HG02642 (cell line): ENCODE measurements around the gene NFATC2.

Experiments used
- ATAC-seq: cut with Tn5 transposase; IDR thresholded peaks from one replicate; pipeline ENCODE4 v1.9.1; 2021; ENCODE audit warnings: mild to moderate bottlenecking; ENCODE audit not compliant: unreplicated experiment, poor library complexity

Gene NFATC2

DNA sequence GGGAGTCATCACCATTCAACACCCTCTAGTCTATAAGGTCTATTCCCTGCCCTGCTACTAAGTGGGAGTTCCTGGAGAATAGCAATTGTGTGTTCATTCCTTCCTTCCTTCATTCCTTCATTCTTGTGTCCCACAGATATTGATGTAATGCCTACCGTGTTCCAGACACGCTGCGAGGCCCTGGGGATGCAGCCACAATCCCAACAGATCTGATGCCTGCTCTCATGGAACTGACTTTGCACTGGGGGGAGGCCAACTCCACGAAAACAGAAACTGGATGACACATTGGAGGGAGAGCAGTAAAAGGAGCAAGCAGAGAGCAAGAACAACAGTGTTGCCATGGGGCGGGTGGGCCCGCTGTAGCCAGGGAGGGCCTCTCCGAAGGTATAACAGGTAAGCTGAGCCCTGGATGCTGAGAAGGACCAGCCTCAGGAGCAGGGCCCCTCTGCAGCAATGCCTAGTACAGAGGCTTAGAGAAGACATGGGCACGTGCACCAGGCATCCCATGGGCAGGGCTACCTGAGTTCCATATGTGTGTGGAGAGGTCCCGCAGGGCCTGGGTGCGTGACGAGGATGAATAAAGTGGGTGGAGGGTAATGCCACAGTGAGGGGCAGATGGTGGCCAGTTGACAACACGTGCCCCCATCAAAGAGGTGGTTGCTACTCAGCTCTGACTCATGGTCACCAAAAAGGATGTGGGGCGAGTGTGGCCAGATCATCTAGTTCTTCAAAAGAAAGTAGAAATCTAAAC lies 173.9 kb downstream of the NFATC2 start:
- ATAC-seq: no peak

DNA sequence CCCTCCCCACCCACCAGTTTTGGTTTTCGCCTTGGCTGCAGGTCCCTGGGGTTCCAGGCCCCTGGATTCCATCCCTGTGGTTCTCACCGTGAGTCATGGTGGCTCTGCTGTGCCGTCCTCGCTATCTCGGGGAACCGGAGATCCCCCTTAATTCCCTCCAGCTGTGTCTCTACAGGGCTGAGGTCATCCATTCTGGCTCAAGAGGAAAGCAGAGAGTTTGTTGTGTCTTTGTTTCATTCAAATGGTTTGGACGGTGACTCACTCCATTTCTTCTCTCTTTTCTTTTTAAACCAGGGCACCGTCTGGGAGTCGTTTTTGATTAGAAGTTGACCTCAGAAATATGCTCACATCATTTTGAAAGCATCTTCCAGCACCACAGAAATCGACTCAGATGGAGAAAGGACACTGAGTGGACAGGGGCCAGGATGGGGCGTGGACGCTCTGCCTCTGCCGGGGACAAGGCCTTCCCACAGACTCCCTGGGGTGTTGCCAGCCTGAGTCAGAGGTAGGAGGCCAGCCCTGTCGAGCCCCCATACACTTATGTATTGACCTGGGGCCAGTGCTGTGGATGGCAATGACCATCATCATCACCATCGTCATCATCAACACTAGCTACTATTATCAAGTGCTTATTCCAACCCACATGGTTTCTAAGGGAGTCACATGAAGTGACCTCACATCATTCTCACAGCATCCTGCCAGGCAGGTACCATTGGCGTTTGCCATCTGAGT lies 176.2 kb downstream of the NFATC2 start:
- ATAC-seq: no peak

GRCh38 chr20:51365670-51366069 lies 176.8 kb downstream of the NFATC2 start:
- no peak for ATAC-seq

- no peak for ATAC-seq
These were observed 178.7 kb downstream of the NFATC2 start for GRCh38 chr20:51363813-51364212.

- no peak for ATAC-seq
These were observed 179.1 kb downstream of the NFATC2 start for GRCh38 chr20:51363378-51363777.

- no peak for ATAC-seq
These were observed 180.3 kb downstream of the NFATC2 start for GRCh38 chr20:51362254-51362653.

GRCh38 chr20:51361258-51361657 lies 181.3 kb downstream of the NFATC2 start:
- ATAC-seq: no peak

- no peak for ATAC-seq
These were observed 181.9 kb downstream of the NFATC2 start for GRCh38 chr20:51360451-51361201.

- ATAC-seq: no peak
These were observed 182.6 kb downstream of the NFATC2 start for GRCh38 chr20:51359947-51360346.

DNA sequence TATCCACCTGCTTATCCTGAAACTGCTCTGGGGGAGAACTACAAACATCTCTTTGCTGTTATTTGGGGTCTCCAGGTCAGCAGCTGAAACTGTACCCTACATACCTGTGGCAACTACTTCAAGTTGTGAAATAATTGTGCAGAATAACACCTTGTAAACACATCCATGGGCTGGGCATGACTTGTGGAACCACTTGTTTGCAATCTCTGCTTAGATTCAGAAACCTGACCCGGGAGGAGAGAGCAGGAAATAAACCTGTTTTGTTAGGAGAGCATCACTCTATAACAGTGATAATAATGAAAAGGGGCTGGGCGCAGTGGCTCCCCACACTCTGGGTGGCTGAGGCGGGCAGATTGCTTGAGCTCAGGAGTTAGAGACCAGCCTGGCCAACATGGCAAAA lies 183.1 kb downstream of the NFATC2 start:
- ATAC-seq: no peak

- no peak for ATAC-seq
These were observed 184.3 kb downstream of the NFATC2 start for GRCh38 chr20:51358032-51358724.

DNA sequence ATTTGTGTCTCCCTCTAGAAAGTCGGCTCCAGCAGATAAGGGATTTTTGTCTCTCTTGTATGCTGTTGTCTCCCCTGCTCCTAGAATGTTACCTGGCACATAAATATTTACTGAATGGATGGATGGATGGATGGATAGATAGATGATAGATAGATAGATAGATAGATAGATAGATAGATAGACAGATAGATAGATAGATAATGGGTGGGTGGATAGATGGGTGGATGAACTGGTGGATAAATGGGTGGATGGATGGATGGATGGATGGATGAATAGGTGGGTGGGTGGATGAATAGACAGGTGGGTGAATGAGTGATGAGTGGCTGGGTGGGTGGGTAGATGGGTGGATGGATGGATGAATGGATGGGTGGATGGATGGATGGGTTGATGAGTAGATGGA lies 185.0 kb downstream of the NFATC2 start:
- ATAC-seq: no peak

GRCh38 chr20:51356871-51357270 lies 185.6 kb downstream of the NFATC2 start:
- ATAC-seq: no peak

- no peak for ATAC-seq
These were observed 187.7 kb downstream of the NFATC2 start for GRCh38 chr20:51354769-51355319.

DNA sequence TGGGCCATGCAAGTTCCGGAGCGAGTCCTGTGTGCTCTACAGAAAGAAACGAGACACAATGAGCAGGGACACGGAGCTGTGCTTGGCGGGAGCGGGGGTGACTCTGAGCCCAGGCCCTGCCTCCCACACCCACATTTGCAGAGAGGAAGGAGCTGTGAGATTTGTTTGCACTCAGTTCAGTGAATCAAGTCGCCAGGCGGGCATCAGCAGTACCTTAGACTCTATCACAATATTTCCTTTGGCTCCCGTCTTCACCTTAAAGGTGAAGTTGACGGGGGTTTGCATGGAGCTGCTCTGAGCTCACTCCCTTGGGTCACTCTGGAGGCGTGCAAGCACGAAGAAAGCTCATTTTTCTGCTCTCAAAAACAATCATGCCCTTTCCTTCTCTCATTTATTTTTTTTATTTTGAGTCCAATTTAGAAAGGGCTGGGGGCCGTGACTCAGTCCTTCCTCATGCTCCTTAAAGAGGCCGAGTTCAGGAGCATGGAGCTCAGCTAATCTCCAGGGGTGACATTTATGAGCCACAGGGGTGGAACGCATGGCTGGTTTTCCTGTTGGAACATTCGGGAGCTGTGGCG lies 188.2 kb downstream of the NFATC2 start:
- no peak for ATAC-seq

GRCh38 chr20:51353491-51353890 lies 189.0 kb downstream of the NFATC2 start:
- ATAC-seq: no peak

DNA sequence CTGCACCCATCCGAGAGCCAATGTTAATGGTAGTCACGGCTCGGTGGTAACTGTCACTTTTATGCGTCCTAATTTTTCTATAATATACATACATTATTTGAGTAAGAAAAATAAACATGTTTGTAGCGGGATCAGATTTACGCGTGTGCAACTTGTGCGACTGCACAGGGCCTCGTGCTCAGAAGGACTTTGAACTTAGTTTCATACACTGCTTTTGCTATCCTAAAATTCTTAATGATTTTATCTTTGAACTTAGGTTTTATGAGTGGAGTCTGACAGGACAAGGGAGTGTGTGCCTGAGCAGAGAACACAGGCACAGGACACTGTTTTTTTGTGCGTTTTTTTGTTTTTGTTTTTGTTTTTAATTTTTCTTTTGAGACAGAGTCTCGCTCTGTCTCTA lies 189.7 kb downstream of the NFATC2 start:
- ATAC-seq: no peak

DNA sequence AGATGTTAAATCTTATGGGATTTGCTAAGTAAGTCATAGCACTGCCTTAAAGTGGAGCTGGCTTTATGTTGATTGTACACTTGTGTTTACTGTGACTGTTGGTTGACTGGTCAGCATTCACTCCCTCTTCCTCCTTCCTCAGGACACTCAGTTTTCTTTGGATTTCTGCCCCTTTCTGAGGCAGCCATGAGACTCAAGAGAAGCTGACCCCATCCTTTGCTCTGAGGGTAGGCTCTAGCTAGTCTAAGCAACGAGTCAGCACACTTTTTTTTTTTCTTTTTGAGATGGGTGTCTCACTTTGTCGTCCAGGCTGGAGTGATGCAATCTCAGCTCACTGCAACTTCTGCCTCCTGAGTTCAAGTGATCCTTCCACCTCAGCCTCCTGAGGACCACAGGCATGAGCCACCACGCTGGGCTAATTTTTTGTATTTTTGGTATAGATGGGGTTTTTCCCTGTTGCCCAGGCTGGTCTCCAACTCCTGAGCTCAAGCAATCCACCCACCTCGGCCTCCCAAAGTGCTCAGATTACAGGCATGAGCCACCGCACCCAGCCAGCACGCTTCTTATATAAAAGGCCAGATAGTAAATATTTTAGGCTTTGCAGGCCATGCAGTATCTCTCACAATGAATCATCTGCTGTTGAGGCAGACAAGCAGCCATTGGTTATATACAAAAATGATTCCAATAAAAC lies 191.4 kb downstream of the NFATC2 start:
- no peak for ATAC-seq

DNA sequence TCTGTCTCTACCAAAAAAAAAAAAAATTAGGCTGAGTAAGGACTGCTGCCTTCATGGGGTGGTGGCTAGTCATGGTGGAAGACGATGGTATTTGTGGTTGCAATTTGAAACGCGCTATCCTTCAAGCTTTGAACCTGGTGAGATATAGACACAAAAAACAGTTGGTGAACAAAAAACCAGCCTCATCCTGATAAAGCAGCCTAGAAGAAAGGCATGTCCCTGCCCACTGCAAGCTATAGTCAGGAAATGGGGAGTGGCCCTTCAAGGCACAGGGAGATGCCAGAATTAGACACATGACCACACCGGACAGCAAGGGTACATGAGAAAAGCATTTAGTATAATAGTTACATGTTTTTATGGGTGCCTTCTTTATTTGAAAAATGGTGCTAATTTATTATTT lies 193.6 kb downstream of the NFATC2 start:
- ATAC-seq: no peak
